Activated T-helper 1 cell treated with anti-CD3 and anti-CD28 coated beads, Interleukin-2, amount 50 U/mL, for 16 hours (primary cell): ENCODE data around the gene PTH1R.
"Not testable (repeated sequence)": the region's sequence is repeated elsewhere in the genome, so short reads cannot be mapped to it uniquely, and the experiment has no call there.

Experiments used
- DNase-seq, 2 donors: peaks; one replicate each; pipeline ENCODE4 v3.0.0-alpha.2; 2020; ENCODE audit warnings: low read depth in 1 of 2, low spot score in 1 of 2

The PTH1R gene

DNA sequence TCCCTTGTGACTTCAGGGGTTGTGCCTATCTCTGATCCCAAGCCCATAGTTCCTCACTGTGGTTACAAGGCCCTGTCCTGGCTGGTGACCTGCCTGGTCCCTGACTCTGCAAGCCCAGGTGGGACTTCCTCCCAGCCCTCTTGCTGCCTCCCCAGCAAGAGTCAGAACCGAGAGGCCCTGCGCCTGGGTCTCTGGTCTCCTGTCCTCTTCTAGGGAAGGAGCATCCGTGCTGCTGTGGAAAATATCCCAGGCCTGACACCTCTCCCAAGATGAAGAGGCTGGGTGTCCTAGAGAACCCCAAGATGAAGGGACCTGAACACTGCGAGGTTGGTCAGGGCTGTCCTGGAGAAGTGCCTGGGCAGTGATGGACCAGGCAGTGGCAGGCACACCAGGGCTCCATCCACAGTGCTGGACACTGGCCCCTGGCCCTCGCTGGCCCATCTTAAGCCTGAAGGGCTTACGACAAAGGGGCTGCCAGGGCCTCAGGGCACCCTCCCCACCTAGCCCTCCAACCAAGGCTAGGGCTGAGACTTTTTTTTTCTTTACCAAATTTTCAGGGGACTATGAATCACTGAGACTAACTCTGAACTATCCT lies 32.7 kb downstream of the PTH1R start:
- DNase-seq = no peak

- DNase-seq = not testable (repeated sequence)
These were observed 33.4 kb downstream of the PTH1R start for GRCh38 chr3:46910914-46911313.

- DNase-seq = no peak
These were observed 35.5 kb downstream of the PTH1R start for GRCh38 chr3:46912986-46913385.

DNA sequence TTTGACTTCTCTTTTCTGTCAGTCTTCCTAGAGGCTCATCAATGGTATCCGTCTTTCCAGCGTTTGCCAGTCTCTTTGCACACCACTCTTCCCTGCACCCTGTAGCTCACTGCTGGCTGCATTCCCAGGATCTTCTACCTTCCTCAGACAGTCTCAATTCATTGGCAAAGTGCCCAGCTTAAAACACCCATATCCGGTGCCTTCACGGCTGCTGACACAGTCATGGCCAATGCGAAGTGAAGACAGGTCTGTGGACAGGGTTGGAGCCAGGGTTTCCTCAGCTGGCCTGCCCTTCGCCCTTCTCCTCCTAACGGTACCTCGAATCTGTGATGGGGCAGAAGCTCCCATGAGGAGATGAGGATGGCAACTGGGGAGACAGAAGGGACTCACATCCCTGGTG lies 36.1 kb downstream of the PTH1R start:
- no peak for DNase-seq

- DNase-seq = no peak
These were observed 37.3 kb downstream of the PTH1R start for GRCh38 chr3:46914849-46915248.

- DNase-seq = no peak
These were observed 37.8 kb downstream of the PTH1R start for GRCh38 chr3:46915297-46915822.

DNA sequence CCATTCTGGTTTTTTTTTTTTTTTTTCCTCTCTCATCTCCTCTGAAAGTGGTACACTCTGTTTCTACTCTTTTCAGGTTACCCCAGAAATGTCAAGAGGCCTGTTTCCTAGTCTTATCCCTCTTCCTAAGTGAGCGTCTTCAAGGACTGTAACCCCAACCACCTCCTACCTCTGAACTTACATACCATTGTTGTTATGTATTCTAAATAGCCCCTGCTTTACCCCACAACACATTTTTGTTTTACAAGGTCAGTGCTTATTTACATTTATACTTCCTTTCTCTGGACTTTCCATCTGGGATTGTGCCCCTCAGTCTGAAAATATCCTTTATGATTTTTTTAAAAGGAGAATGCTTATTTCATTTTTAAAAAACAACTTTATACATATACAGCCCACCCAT lies 38.8 kb downstream of the PTH1R start:
- DNase-seq = no peak

DNA sequence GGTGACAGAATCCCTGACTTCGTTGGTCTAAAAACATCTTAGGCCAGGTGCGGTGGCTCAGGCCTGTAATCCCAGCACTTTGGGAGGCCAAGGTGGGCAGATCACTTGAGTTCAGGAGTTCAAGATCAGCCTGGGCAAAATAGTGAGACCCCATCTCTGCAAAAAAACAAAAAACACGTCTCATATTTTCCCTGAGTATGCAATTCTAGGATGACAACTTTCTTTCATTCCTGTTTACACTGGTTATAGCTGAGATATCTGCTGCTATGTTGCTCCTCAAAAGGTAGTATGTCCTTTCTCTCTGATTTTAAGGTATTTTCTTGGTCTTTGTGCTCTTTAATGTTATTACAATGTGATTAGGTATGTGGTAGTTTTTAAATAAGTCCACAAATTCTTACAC lies 39.3 kb downstream of the PTH1R start:
- DNase-seq = no peak

- DNase-seq = no peak
These were observed 39.7 kb downstream of the PTH1R start for GRCh38 chr3:46917257-46917656.

GRCh38 chr3:46918202-46918601 lies 40.7 kb downstream of the PTH1R start:
- no peak for DNase-seq

GRCh38 chr3:46918634-46919033 lies 41.1 kb downstream of the PTH1R start:
- no peak for DNase-seq

GRCh38 chr3:46921041-46921440 lies 43.5 kb downstream of the PTH1R start:
- DNase-seq = no peak

DNA sequence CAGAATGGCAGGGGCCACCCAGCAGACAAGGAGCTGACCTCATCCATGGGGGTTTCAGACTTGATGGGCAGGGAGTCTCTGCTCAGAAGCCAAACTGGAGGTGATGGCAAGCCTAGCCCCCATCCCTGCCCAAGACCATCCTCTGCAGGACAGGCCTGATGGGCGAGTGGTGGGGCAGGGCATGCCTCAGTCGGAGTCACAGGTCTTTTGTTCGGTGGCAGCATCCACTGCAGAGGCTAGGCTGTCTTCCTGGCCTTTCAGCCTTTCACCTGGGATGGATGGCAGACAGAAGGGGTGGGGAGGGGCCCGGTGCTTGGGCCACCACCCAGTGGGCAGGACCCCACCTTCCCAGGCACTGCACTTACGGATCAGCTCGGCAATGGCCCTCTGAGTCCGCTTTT lies 44.4 kb downstream of the PTH1R start:
- DNase-seq = no peak

DNA sequence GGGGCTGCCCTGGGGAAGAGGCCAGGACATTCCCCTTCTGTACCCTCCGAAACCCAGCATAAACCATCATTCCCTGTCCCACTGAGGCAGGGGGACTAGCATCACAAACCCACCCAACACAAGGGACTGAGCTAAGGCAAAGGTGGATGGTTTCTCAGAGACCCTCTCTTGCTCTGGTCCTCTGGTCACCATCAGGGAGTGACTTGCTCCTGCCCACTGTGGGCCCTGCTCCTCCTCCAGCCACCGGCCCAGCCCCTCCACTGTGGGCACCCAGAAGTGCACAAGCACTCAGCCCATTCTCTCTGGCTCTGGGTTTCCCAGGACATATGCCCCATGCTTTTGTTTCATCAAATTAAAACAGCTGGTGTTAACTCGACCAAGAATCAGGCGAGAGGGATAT lies 44.9 kb downstream of the PTH1R start:
- DNase-seq = no peak

- no peak for DNase-seq
These were observed 45.5 kb downstream of the PTH1R start for GRCh38 chr3:46922871-46923558.

GRCh38 chr3:46923559-46924350 lies 46.2 kb downstream of the PTH1R start:
- DNase-seq = no peak

DNA sequence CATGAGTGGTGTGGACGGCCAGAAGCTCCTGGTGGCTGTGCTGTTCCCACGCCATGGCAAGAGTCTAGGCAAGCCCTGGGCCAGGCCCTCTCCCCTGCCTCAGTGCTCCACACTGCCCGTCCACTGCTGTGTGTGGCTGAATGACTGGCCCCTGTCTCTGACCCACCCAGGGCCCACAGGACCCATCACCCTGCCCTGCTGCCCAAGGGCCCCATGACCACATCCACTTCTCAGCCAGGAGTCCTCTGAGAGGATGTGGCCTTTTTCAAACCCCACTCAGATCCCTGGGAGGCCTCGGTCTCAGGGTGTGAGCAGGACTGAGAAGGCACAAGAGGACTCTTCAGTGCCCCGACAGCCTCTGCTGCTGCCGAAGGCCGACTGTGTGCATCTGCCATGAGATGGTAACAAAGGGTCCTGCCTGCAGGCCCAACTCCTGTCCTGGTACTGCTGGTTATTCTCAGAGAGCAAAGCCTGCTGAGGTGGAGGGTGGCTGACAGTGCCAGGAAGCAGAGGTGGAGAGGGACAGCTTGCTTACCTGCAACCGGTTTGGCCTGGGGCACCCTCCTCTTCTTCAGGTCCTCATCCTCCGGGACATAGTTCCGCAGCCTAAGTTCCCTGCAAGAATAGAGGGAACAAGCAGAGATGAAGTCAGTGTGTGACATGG lies 47.5 kb downstream of the PTH1R start:
- no peak for DNase-seq

- DNase-seq = no peak
These were observed 48.0 kb downstream of the PTH1R start for GRCh38 chr3:46925585-46925934.

DNA sequence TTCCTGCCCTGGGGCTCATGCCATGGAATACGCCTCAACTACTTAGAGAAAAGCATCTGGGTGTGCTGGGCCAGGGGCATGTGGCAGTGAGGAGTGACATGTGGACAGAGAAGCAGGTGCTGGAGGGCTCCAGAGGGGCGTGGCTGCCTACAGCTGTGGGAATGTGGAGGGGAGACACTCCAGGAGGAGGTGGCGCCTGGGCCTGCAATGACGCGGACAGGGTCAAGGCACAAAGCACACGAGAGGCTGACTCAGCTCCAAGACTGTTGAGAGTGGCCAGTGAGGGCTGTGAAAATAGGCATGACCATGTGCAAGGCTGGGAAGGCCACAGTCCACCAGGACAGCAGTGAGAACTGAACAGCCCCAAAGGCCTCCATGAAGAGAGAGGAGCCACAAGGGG lies 48.5 kb downstream of the PTH1R start:
- no peak for DNase-seq

DNA sequence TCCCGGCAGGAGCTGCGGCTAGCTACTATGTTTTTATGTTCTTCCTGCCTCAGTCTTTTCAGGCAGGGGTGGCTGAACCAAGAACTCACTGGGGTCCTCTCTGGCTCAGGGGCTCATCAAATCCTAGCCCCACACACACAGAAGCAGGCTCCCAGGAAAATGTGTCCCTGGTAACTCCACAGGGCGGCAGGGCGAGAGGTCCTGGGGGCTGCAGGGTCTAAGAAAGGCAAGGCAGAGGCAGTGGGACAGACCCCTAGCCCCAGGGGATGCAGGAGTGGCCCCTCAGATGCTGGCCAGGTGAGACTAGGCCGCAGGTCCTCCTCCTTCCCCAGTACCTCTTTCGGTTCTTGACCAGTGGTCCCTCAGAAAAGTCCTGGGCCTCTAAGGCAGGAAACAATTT lies 48.9 kb downstream of the PTH1R start:
- DNase-seq = no peak

- DNase-seq = no peak
These were observed 49.6 kb downstream of the PTH1R start for GRCh38 chr3:46926871-46927717.
